Panc1 (cell line): ENCODE results near the gene DGKZ.

Experiments used
- CTCF ChIP-seq: fragments of 450-650 bp; IDR thresholded peaks from 2 replicates; pipeline ENCODE4 v1.5.1; 2017; ENCODE audit warnings: mild to moderate bottlenecking
- POLR2AphosphoS5 ChIP-seq: IDR thresholded peaks from 2 replicates; pipeline ENCODE4 v1.6.1; 2012; ENCODE audit warnings: mild to moderate bottlenecking, low read depth, low read length, moderate library complexity
- REST ChIP-seq, 2 experiments: IDR thresholded peaks; 2 replicates each; pipeline ENCODE4 v1.6.1; 2011 to 2012; ENCODE audit warnings: low read depth in 2 of 2, control low read depth in 1 of 2, low read length in 1 of 2, mild to moderate bottlenecking in 1 of 2, moderate library complexity in 1 of 2; ENCODE audit not compliant: insufficient read depth in 1 of 2
- SIN3A ChIP-seq: IDR thresholded peaks from 2 replicates; pipeline ENCODE4 v1.6.1; 2012; ENCODE audit warnings: low read depth, mild to moderate bottlenecking, low read length, moderate library complexity, borderline replicate concordance; ENCODE audit not compliant: insufficient read depth

DNA sequence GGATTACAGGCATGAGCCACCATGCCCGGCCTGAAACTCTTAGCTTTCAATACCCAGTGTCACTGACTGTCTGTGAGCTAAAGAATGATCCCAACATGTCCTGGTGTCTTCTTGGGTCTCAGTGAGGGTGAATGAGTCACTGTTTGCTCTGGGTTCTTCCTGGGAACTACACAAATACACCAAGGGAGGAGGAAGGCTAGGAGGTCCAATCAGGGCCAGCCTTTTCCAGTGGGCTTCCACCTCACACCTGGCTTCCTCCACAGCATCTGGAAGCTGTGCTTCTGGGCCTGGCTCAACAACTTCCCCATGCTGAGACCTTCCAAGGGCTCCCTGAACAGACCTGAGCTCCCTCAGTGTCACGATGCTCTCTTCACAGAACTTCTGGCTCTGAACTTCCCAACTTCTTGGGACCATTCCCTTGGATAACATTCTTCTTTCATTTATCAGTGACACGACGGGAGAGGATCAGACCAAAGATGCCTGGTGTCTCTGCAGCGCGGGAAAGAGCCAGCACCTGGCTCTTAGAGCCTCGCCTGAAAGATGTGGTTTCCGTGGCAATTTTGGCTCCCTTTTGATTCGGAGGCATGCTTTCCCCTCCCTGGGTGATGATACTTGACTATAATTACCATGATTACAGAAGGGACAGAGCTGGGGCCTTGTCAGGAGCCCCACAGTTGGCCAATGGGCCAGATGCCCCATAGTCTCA, 66.7 kb downstream of the DGKZ start:
- TF ChIP-seq CTCF (no peak), REST (IDR thresholded peaks at IDR 0.05; ENCODE audit: insufficient read depth in 1 of 2, low read depth in 2 of 2, low read length in 1 of 2) (no peak), POLR2AphosphoS5 (no peak), SIN3A (no peak)
